HG02840 (cell line): ENCODE measurements around the gene ELF1.
A peak's percentile ranks its signal among the peaks of the same experiment; 100 is the strongest.
"Not testable (repeated sequence)": the region's sequence is repeated elsewhere in the genome, so short reads cannot be mapped to it uniquely, and the experiment has no call there.

Source experiments
- ATAC-seq: cut with Tn5 transposase; IDR thresholded peaks from one replicate; pipeline ENCODE4 v1.9.1; 2021; ENCODE audit warnings: mild to moderate bottlenecking, moderate library complexity, moderate number of reproducible peaks; ENCODE audit not compliant: unreplicated experiment, low FRiP score

Gene ELF1

GRCh38 chr13:40960716-40961115 lies 58.4 kb downstream of the ELF1 start:
- ATAC-seq, result no peak

GRCh38 chr13:40958655-40959054 lies 60.5 kb downstream of the ELF1 start:
- ATAC-seq, result no peak

- ATAC-seq, result no peak
Observed at GRCh38 chr13:40946485-40946884, 72.6 kb downstream of the ELF1 start.

- no peak for ATAC-seq
Observed at GRCh38 chr13:40943073-40943472, 76.0 kb downstream of the ELF1 start.

- ATAC-seq, result no peak
Observed at GRCh38 chr13:40941581-40941980, 77.5 kb downstream of the ELF1 start.

GRCh38 chr13:40940841-40941240 lies 78.3 kb downstream of the ELF1 start:
- ATAC-seq, result no peak

GRCh38 chr13:40933508-40934204 lies 85.5 kb downstream of the ELF1 start:
- ATAC-seq, result no peak

GRCh38 chr13:40932252-40932651 lies 86.9 kb downstream of the ELF1 start:
- ATAC-seq, result no peak

- ATAC-seq, result no peak
Observed at GRCh38 chr13:40931719-40932118, 87.4 kb downstream of the ELF1 start.

GRCh38 chr13:40929883-40930282 lies 89.2 kb downstream of the ELF1 start:
- ATAC-seq, result not testable (repeated sequence)

GRCh38 chr13:40928980-40929379 lies 90.1 kb downstream of the ELF1 start:
- ATAC-seq, result no peak

- ATAC-seq, result no peak
Observed at GRCh38 chr13:40927929-40928328, 91.2 kb downstream of the ELF1 start.

GRCh38 chr13:40923867-40924266 lies 95.2 kb downstream of the ELF1 start:
- no peak for ATAC-seq

- ATAC-seq, result no peak
Observed at GRCh38 chr13:40922437-40923040, 96.6 kb downstream of the ELF1 start.

GRCh38 chr13:40920826-40921225 lies 98.3 kb downstream of the ELF1 start:
- no peak for ATAC-seq

GRCh38 chr13:40919901-40920300 lies 99.2 kb downstream of the ELF1 start:
- not testable (repeated sequence) for ATAC-seq

GRCh38 chr13:40916207-40916998 lies 102.7 kb downstream of the ELF1 start:
- no peak for ATAC-seq

- ATAC-seq, result not testable (repeated sequence)
Observed at GRCh38 chr13:40914863-40915262, 104.3 kb downstream of the ELF1 start.

- no peak for ATAC-seq
Observed at GRCh38 chr13:40911341-40911740, 107.8 kb downstream of the ELF1 start.

- ATAC-seq, result peak; percentile 74
Observed at GRCh38 chr13:40910324-40911050, 108.6 kb downstream of the ELF1 start.
